HG03432 (cell line): ENCODE data around the gene BABAM2.

ENCODE experiments used
- ATAC-seq: cut with Tn5 transposase; IDR thresholded peaks from one replicate; pipeline ENCODE4 v1.9.1; 2021; ENCODE audit warnings: mild to moderate bottlenecking, moderate library complexity; ENCODE audit not compliant: unreplicated experiment

The BABAM2 gene

DNA sequence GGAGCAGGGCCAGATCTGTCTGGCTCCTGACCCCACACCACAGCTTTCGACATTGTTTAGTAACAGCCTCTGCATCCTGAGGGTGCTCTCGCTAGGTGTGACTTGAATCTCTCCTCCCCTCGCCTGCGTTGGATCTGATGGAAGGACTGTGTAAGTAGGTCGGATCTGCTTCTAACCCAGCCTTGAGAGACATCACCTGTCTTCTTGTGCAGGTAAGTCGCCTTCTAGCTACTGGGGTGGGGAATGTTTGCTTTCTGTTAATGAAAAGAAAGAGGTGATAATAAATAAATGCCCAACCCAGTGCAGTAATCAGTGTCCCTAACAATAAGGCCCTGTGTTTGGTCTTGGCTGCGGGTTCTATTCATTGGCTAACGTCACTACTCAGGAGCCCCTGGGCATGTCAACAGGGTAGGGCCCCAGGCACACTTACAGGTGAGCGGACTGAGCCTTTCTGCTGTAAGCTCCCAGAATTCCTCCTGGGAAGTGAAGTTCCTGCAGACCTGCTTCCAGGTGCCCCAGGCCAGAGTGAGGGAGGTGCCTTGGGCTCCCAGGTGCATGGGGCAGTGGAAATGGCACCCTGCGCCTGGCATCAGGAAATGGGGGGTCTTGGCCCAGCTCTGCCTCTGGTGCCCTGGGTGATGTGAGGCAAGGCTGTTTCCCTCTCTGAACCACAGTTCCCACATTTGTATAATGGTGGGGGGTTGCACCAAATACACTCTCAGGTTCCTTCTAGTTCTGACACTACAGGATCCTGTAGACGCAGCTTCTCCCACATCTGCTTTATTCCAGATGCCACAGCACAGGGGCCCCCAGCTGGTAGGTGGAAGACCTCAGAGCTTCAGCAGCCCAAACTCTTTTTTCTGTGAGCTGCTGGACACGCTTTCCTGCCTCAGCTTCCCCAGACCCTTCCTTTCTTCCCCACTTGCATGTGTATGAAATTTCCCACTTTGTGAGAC is 491.0 kb downstream of the BABAM2 start:
- ATAC-seq, result no peak

DNA sequence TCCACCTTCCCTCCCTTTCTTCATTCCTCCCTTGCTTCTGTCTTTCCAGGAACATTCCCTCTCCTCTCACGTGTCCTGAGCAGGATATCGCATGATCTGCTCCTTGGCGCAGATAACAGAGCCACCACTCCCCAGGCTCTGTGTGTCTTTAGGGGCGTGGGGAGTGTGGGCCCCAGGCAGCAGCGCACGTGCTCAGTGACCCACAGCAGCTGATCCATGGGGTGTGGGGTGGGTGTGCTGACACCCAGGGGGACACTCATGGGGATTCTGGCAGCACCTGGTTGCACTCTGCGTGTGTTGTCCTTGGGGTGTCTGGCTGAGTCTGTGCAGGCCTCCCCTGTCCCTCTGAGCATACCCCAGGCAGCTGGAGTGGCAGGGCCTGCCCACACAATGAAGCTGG is 492.2 kb downstream of the BABAM2 start:
- no peak for ATAC-seq

DNA sequence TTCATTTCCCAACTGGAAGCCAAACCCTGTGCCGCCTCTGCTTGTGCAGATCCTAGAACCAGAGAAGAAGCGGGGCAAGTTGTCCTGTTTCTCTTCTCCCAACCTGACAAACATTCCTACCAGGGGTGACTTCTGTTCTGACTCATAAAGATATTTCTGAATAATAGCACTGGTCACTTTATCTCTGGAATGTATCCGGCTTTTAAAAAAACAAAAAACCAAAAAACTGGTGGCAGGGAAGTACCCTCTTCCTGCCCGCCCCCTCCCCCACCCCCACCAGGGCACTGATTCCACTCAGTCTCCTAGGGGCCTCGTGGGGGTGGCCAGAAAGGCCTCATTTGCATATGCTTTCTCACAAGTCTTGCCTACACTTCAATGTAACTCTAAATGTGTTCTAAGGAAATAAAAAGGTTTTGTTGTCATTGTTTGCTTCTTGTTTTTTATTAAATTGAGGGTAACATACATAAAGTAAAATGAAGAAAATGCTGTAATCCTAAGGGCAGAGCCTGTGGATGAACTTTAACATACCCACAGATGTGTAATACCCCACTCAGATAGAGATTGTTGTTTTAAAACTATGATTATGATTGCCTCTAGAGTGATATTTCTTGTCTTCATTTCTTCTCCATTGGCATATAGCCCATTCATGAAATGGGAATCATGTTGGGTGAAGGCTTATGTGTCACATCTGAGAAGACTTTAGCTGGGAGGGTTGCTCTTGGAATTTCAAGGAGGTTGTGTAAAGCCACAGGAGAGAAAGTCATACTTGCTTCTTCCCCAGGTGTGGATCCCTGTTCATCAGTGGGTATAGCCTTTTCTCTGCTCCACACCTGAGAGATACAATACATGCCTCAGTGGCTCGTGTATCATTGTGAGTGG is 496.8 kb downstream of the BABAM2 start:
- no peak for ATAC-seq
